Kidney epithelial cell (primary cell): Measurements from ENCODE around the gene USP16. TPM values are rescaled to one million over a fixed set of nuclear protein-coding genes. Genes with fewer than 3 reads are reported as not detected.

ENCODE experiments used
- DNase-seq: peaks from one replicate; pipeline ENCODE4 v3.0.0-alpha.2; 2010; ENCODE audit warnings: low read depth
- H3K27me3 ChIP-seq: 2 replicates; pipeline ENCODE4 v1.6.0; 2011; ENCODE audit warnings: low read length; ENCODE audit not compliant: control insufficient read depth, insufficient read depth
- H3K36me3 ChIP-seq: 2 replicates; pipeline ENCODE4 v1.5.1; 2011; ENCODE audit warnings: low read length; ENCODE audit not compliant: control insufficient read depth, insufficient read depth
- H3K4me3 ChIP-seq: 2 replicates; pipeline ENCODE4 v1.5.1; 2011; ENCODE audit warnings: low read depth, mild to moderate bottlenecking, control low read depth, low read length
- total RNA-seq: library from RNA; depleted of rRNA; stranded (reverse); fragments of >200 nt; gene quantifications from 2 replicates; pipeline ENCODE4 v1.2.3, GENCODE V29; 2015
- TF ChIP-seq, protein P1 (sequence below): IDR thresholded peaks from 2 replicates; pipeline ENCODE4 v1.5.1; 2011; ENCODE audit warnings: mild to moderate bottlenecking, moderate library complexity, low read length, control low read depth, inconsistent platforms; ENCODE audit not compliant: insufficient read depth, poor library complexity, severe bottlenecking

USP16 gene
- total RNA-seq, 1 donor from 2014 or later: 30.0 TPM

DNA sequence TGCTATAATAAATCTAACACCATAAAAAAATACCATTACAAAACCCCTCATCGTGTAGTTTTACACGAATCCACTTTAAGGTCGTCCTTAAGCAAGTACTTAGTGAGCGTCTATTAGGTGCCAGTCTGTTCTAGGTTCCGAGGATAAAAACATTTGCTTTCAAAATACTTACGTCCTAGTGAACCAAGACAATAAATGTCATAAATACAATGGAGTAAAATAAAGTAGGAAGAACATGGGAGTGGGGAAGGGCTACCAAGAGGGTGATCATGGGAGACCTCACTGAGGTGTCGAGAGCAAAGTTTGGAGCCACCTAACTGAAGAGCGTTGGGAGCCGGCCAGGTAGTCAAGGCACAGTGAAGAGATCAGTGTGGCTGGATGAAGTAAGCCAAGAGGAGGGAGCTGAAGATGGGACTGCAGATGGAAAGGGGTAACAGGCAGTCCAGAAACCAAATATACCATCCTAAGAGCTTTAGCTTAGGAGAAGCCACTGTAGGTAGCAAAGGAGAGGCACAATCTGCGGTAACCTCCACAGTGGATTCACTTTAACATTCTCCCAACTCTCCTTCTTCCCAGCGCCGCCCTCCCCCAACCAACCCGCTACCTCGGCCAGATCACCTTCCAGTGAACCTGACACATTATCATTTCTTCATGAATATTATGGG, 32.5 kb upstream of the USP16 start:
- DNase-seq: no peak
- peak overlapping the region; percentile 93 for H3K4me3 ChIP-seq

DNA sequence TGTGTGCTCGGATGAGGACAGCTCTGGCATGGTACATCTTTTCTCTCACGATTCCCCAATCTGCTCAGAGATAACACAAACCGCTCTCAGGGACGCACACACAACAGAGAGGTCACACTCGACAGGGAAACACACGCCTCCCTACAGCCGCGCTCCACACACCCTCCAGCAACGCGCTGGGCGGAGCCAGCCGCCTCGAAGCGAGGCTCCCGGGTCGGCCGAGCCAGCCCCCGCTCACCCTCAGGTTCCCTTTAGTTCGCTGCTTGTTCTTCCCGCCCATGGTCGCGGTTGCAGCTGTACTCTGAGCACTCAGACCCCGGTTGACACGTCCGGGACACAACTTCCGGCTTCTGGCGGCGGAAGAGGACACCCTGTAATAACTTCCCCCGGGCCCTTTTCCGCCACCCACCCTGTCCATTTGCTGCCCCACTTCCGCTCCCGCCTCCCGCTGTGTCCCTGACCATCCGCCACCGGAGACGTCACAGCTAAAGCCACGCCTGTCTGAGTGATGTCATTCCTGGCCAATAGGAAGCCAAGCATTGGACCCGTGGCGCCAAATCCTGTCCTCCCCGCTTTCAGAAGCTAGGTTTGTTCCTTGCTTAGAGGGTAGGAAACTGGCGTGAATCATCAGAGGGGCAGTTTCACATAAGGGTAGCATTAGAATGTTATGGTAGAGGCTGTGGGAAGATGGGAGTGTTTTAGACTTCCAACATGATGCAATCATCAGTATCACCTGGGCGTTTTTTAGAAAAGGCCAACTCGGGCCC, 31.8 kb upstream of the USP16 start, which contains the start of gene LTN1:
Gene LTN1 (minus strand): TSS at position 352 of the 767 bp plus-strand sequence. CDS start 72 bp downstream, at position 280.
- Histone ChIP-seq H3K27me3 (no peaks in the 10 kb centered on the region), H3K4me3 (peak within 1 kb of the TSS; percentile 93)

More for the DNA sequence above, 32.5 kb upstream of the USP16 start:
- TF ChIP-seq, protein P1, sequence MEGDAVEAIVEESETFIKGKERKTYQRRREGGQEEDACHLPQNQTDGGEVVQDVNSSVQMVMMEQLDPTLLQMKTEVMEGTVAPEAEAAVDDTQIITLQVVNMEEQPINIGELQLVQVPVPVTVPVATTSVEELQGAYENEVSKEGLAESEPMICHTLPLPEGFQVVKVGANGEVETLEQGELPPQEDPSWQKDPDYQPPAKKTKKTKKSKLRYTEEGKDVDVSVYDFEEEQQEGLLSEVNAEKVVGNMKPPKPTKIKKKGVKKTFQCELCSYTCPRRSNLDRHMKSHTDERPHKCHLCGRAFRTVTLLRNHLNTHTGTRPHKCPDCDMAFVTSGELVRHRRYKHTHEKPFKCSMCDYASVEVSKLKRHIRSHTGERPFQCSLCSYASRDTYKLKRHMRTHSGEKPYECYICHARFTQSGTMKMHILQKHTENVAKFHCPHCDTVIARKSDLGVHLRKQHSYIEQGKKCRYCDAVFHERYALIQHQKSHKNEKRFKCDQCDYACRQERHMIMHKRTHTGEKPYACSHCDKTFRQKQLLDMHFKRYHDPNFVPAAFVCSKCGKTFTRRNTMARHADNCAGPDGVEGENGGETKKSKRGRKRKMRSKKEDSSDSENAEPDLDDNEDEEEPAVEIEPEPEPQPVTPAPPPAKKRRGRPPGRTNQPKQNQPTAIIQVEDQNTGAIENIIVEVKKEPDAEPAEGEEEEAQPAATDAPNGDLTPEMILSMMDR: no peak
- no peaks in the 10 kb centered on the region for H3K36me3 ChIP-seq
- H3K27me3 ChIP-seq: no peaks in the 10 kb centered on the region

DNA sequence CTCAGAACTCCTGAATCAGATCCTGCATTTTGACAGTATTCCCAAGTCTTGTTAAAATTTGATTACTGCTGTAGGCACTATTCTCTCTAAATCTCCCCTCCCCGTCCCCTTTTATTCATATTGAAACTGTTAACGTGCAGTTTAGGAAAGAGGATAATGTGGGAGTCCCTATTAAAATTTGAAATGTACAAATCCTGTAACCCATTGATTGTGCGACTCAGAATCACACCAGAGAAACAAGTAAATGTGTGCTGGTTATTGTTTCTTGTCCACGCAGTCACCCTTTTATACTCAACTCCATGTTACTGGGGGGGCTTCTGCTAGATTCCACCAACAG, 31.2 kb upstream of the USP16 start:
- no peaks in the 10 kb centered on the region for H3K36me3 ChIP-seq
- peak overlapping the region; percentile 93 for H3K4me3 ChIP-seq
- TF ChIP-seq, protein P1: no peak
- no peaks in the 10 kb centered on the region for H3K27me3 ChIP-seq
- no peak for DNase-seq

More for the DNA sequence above, 31.8 kb upstream of the USP16 start, which contains the start of gene LTN1:
- no peaks in the 10 kb centered on the region for H3K36me3 ChIP-seq
- DNase-seq: peak; percentile 94
- TF ChIP-seq, protein P1: no peak

DNA sequence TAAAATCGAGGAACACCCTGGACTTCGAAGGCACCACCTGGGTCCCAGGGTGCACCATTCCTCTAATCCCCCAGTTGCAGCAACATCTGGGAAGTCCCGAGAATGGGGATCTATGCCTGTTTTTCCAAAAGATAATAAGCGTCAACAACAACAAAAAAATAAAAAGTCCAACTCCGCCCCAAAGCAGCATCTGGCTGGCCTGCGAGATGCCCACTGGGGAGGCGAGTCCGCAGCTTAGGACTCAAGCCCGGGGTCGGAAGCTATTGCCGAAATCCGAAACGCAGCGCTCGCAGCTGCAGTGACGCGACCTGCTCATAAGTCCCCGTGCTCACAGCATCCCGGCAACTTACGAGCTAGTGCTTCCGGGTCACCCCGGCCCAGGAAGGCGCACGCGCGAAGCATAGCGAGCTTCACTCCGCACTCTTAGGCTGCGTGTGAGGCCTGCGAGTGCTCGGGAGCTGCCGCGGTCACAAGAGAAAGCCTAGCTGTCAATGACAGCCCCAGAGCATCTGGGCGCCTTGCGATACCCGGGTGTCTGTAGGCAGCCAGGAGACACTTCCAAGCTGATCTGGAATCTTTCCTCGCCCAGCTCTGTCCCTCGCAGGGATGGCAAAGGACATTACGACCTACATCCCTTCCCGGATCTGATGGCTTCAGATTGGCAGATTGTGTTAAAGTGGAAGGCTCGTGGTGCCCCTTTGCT, 21.9 kb upstream of the USP16 start:
- Histone ChIP-seq H3K27me3 (no peaks in the 10 kb centered on the region), H3K36me3 (no peaks in the 10 kb centered on the region), H3K4me3 (peak overlapping the region; percentile 51)
- DNase-seq: peak; percentile 82
- TF ChIP-seq, protein P1: no peak

DNA sequence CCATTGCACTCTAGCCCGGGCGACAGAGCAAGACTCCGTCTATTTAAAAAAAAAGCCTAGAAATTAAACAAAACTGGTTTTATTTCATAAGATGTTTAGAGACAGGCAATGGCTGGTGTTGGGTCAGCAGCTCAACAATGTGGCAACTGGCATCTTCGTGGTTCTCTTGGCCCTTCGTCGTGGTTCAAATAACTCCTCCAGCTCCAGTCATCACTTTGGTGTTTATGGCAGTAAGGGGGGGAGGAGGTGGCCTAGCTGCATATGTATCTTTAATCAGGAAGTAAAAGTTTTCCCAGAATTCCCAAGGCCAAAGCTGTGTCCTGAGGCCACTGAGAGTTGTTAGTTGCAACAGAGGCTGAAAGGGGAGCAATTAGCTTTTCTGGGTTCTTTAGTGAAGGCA, 18.8 kb upstream of the USP16 start:
- DNase-seq: no peak
- H3K27me3 ChIP-seq: no peaks in the 10 kb centered on the region
- H3K36me3 ChIP-seq: no peaks in the 10 kb centered on the region
- H3K4me3 ChIP-seq: no peak overlapping the region
- TF ChIP-seq, protein P1: no peak
